HCEC 1CT (cell line): ENCODE results near the gene SSTR4.
"Not testable (repeated sequence)": the region's sequence is repeated elsewhere in the genome, so short reads cannot be mapped to it uniquely, and the experiment has no call there.

Source experiments
- DNase-seq: peaks from one replicate; pipeline ENCODE4 v3.0.0-alpha.2; 2017

The SSTR4 gene, protein sequence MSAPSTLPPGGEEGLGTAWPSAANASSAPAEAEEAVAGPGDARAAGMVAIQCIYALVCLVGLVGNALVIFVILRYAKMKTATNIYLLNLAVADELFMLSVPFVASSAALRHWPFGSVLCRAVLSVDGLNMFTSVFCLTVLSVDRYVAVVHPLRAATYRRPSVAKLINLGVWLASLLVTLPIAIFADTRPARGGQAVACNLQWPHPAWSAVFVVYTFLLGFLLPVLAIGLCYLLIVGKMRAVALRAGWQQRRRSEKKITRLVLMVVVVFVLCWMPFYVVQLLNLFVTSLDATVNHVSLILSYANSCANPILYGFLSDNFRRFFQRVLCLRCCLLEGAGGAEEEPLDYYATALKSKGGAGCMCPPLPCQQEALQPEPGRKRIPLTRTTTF

DNA sequence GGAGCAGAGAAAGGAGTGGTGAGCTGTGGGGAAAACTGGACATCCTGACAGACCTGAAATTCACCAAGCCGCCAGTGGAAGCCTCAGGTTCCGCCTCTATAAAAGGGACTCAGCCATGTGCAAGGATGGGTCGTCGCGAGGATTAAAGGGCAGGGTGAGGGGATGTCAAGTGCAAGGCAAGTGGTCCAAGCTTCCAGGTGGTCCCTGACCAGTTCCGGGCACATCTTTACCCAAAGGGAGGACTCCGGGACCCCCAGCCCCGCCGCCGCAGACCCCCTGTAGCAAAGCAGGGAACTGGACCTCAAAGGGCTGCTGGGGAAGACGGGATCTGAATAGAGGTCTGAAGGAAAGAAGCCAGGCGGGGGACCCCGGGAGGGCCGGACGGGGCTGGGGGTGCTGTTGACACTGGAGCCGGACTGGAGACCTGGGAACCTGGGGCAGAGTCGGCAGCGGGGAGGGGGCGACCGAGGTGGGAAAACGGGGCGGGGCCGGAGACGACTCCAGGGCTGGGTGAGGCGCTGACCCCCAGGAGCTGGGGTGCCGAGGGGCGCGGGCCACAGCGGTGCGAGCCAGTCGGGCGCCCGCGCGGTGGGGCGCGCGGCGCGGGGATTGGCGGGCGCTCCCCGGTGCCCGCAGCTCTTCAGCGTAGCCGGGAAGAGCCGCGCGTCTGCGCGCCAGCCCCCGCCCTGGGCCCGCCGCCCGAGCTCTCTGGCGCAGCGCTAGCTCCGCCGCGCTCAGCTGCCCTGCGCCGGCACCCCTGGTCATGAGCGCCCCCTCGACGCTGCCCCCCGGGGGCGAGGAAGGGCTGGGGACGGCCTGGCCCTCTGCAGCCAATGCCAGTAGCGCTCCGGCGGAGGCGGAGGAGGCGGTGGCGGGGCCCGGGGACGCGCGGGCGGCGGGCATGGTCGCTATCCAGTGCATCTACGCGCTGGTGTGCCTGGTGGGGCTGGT is at the start of gene SSTR4:
Gene SSTR4, plus strand, starts transcription at position 592 of the 951 bp plus-strand sequence. Its CDS starts 172 bp downstream, at position 764.
- no peak for DNase-seq

- DNase-seq = no peak
Observed at GRCh38 chr20:22986601-22987000, 48.5 kb upstream of the SSTR4 start.

DNA sequence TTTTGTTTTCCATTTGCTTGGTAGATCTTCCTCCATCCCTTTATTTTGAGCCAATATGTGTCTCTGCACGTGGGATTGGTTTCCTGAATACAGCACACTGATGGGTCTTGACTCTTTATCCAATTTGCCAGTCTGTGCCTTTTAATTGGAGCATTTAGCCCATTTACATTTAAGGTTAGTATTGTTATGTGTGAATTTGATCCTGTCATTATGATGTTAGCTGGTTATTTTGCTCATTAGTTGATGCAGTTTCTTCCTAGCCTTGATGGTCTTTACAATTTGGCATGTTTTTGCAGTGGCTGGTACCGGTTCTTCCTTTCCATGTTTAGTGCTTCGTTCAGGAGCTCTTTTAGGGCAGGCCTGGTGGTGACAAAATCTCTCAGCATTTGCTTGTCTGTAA is 43.7 kb upstream of the SSTR4 start:
- not testable (repeated sequence) for DNase-seq

- no peak for DNase-seq
Observed at GRCh38 chr20:22993823-22994222, 41.3 kb upstream of the SSTR4 start.

GRCh38 chr20:22995923-22996322 is 39.2 kb upstream of the SSTR4 start:
- no peak for DNase-seq

GRCh38 chr20:22998476-22998875 is 36.6 kb upstream of the SSTR4 start:
- DNase-seq = no peak

GRCh38 chr20:22999756-23000155 is 35.4 kb upstream of the SSTR4 start:
- no peak for DNase-seq

GRCh38 chr20:23000232-23000947 is 34.7 kb upstream of the SSTR4 start:
- DNase-seq = no peak

DNA sequence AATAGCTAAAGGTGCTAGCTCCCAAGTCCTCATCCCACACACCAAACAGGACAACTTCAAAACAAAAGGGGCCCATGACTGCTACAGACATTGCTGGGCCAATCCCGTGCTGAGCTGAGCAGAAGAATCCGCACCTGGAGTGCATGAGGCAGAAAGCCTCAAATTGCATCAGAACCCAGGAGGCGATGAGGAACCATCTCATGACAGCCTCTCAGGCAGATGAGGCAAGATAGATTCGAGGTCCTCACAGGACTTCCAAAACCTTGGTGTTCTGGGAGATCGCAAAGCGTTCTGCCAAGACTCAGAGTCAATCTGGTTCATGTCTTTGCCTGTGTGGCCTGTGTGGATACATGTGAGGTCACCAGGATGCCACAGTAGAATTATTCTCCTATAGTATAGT is 32.8 kb upstream of the SSTR4 start:
- DNase-seq = no peak

DNA sequence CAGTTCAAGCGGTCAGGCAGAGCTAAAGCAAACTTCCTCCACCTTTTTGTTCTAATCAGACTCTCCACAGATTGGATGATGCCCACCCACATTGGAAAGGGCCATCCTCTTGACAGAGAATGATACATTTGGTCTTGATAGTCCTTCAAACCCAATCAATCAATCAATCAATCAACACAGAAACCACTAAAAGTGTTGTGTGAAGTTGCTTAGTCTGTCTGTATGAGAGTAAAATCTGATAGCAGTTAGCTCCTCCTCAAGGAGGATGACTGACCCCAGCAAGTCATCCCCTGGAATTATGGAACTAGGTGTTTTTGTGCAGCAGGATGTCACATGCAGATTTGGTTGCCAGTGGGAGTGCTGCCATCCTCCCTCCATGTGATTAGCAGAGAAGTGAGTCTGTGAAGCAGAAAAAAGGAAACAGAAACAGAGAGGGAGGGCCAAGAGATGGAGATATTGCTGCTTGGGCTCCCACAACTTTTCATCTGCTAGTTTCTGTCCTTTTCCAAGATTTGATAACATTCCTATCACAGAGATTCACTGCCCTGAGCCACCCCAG is 32.0 kb upstream of the SSTR4 start:
- DNase-seq = no peak

- DNase-seq = no peak
Observed at GRCh38 chr20:23003881-23004460, 31.1 kb upstream of the SSTR4 start.

DNA sequence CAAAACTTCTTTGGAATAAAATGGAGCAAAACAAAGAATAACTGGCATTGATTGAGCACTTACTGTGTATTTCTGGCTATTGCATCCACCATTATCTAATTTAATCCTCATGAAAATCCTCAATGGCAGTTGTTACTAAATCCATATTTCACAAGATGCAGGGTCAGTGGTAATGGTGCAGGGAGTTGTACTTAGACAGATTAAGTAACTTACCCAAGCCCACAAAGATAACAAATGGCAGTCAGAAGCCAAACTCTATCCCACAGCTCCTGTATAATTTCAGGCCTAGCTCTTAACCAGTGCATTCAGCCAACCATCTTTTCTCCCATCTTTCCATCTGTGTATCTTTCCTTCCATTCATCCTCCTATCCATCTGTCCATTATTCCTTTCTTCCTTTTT is 29.3 kb upstream of the SSTR4 start:
- no peak for DNase-seq

DNA sequence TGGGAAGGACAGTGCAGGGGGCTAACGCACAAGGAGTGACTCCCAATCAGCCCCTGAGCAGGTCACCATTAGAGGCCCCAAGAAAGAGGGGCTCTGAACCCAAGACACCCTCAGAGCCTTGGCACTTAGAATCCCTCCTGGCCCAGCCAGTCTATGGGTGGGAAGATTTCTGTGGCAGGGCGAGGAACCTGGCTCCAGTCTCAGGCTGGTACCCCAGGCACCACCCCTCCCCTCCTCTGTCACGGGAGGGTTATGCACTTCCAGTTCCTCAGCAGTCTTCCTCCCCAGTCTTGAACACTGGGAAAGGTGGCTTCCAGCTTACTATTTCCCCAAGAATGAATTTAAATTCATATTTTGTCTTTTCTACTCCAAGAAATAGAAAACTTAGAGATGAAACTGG is 27.6 kb upstream of the SSTR4 start:
- no peak for DNase-seq

DNA sequence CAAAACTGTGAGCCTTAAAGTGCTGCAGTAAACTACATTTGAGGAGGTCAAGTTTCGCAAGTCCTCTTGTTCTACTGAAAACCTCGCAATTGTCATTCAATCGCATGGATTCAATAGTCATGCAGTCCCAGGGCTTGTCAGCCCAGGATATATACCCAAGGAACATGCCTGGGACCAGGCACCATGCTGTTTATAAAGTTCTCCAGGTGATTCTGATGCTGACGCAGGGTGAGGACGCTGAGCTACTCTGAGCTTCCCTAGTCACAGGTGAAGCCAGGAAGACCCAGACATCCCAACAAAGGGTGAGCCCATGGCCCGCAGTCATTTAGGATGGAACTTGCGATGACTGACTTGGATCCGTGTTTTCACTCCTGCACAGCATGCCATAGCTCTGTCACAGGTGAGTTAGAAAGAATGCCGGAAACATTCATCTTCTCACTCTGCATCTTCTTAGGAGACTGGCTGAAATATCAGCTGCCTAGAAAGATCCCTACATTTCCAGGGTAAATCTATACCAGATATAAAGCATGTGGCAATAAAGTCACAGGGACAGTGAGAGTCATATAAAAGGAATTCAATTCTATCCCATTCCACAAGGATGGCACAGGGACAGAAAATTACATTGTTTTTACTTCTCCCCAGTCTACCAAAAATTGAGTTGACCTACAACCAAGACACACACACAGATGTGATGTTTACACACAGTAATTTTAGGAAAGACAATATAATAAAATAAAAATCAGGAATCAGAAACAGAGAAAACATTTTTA is 27.0 kb upstream of the SSTR4 start:
- no peak for DNase-seq

DNA sequence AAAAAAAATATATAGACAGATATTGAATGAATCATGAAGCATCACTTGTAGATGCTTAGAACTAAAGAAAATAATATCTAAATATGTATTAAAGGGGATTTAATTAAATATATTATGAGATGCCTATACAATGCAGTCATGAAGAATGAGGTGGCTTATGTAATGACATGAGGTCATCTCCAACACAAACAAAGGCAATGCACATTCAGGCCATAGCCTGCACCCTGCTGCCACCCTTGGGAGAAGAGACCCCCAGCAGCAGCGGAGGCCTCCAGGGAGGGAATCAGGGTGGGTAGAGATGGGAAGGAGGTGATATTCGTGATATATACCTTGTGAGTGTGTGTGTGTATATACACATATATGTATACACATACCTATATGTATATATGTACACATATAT is 26.4 kb upstream of the SSTR4 start:
- no peak for DNase-seq

DNA sequence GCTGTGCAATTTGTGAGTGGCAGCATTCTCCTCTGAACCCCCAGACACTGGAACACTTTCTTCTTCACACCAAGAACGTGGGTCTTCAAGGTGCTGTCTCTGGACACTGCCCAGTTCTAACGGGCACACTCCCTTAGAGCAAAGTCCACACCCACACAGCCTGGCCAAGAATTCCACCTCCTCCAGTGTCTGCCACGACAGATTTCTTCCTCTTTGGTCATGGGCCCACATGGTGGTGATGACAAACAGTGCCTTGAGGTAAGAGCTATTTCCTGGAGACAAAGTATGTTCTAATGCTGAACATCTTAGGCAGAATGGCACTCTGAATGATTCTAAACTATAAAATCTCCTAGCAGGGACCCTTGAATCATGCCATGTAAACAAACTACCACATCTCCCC is 25.5 kb upstream of the SSTR4 start:
- no peak for DNase-seq

GRCh38 chr20:23010096-23010495 is 25.0 kb upstream of the SSTR4 start:
- DNase-seq = no peak

DNA sequence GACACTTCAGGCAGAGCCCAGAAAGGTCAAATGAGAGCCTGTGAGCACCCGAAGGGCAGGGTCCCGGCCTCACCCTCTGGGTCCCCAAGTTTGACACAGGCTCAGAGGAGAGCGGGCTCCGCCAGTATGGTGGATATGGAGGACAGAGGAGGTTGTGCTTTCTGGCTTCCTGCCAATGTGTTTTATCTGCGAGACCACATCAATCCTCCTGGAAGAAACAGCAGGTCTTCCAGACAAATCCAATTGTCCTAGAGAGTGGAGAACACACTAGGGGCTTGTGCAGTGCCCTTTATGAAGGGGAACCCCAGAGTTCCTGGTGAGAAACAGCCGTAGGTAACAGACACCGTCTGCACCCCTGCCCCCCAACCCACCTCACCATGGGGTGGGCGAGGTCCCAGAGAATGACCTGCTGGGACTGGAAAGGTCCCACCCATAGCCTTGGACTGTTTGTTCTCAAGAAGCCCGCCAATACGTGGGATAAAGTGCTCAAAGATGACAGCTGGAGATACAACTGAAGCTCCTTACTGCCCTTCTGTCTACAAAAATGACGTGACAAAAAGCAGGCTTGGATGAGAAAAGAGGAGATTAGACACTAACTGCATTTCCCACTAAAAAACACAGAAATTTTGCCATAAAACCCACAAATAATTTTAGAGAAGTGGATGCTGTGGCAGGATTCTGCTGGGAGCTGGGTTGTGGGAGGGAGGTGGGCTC is 23.9 kb upstream of the SSTR4 start:
- DNase-seq = no peak

DNA sequence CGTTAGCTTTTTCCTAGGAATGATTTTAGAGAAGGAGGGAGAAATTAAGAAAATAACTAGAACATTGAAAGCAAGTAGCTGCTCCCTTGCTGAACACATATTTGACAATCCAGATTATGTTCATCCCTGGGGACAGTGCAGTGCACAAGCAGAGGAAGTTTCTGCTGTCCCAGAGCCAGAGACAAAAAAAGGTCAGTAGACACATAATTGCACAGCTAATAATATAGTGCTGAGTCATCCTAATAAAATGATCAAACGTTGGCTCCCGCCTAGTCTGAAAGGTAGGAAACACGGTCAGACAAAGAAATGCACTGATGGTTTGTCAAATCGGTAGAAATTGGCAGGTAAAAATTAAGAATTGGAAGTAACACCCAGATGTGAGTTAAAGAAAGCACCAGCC is 21.7 kb upstream of the SSTR4 start:
- DNase-seq = no peak

DNA sequence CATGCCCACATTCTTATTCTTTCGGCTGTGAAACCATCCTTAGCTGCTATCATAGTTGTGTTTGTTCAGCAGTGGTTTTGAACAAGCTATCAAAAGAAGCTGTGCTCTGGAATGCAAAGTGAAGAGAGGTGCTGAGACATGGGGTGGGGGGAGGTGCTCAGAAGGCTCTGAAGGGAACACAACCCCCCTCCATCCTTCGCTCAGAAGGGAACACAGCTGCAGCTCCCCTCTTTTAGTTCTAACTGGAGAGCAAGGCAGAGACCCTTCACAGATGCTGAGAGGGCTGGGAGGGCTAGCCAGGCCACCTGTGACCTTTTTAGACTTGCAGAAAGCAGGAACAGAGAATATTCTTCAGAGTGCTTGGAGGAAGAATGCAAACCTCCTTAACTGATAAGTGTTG is 17.6 kb upstream of the SSTR4 start:
- DNase-seq = no peak

- no peak for DNase-seq
Observed at GRCh38 chr20:23018432-23018831, 16.7 kb upstream of the SSTR4 start.
